HEK293 (cell line): ENCODE results near the gene GATA1.

Experiments used
- CTCF ChIA-PET: fragments of 350-600 bp; formaldehyde crosslinking; extraction: SDS; loops from one replicate; lab custom pipeline; 2021; ENCODE audit warnings: antibody characterized with exemption; lab: Yijun Ruan, JAX
- POLR2A ChIA-PET: fragments of 300-600 bp; formaldehyde crosslinking; extraction: SDS; loops from one replicate; lab custom pipeline; 2020; ENCODE audit warnings: antibody characterized with exemption, inconsistent platforms; lab: Yijun Ruan, JAX
- H3K27ac ChIP-seq: fragments of 200-500 bp; sonication (Bioruptor generic); 2 replicates; pipeline ENCODE4 v1.5.1; 2014; ENCODE audit warnings: low read depth, low read length, control low read depth, inconsistent platforms; ENCODE audit errors: extremely low read depth
- H3K36me3 ChIP-seq, 2 experiments: fragments of 200-500 bp in 1 of 2; sonication (Bioruptor generic) in 1 of 2; 1 replicate in 1 of 2; 2 replicates in 1 of 2; pipeline ENCODE4 v1.5.1; 2014 to 2017; ENCODE audit warnings: inconsistent platforms in 2 of 2, low read length in 2 of 2; ENCODE audit not compliant: control insufficient read depth in 2 of 2, insufficient read depth in 1 of 2
- H3K4me1 ChIP-seq: fragments of 200-500 bp; sonication (Bioruptor generic); 2 replicates; pipeline ENCODE4 v1.5.1; 2014; ENCODE audit warnings: mild to moderate bottlenecking, low read length, inconsistent platforms; ENCODE audit not compliant: control insufficient read depth, insufficient read depth
- H3K4me3 ChIP-seq: 2 replicates; pipeline ENCODE4 v1.5.1; 2011; ENCODE audit warnings: low read depth, mild to moderate bottlenecking, control low read depth, low read length, moderate library complexity
- H3K9me3 ChIP-seq: fragments of 200-500 bp; sonication (Bioruptor generic); 2 replicates; pipeline ENCODE4 v1.5.1; 2014; ENCODE audit warnings: low read depth, low read length, inconsistent platforms; ENCODE audit not compliant: control insufficient read depth, insufficient read depth
- BCL11B ChIP-seq: fragments of 450-650 bp; formaldehyde crosslinking; IDR thresholded peaks from 2 replicates; pipeline ENCODE4 v1.5.1; 2016; ENCODE audit warnings: low read depth, missing biosample characterization, missing genetic modification characterization
- BCL6B ChIP-seq: fragments of 450-650 bp; formaldehyde crosslinking; IDR thresholded peaks from 2 replicates; pipeline ENCODE4 v1.5.1; 2017; ENCODE audit warnings: missing biosample characterization, missing genetic modification characterization
- GLI2 ChIP-seq: fragments of 450-650 bp; formaldehyde crosslinking; IDR thresholded peaks from 2 replicates; pipeline ENCODE4; 2017; ENCODE audit warnings: missing biosample characterization, missing genetic modification characterization, low read depth, borderline replicate concordance
- GLIS2 ChIP-seq: fragments of 450-650 bp; formaldehyde crosslinking; IDR thresholded peaks from 2 replicates; pipeline ENCODE4 v1.5.1; 2016; ENCODE audit warnings: missing biosample characterization, missing genetic modification characterization
- KLF1 ChIP-seq: fragments of 450-650 bp; formaldehyde crosslinking; IDR thresholded peaks from 2 replicates; pipeline ENCODE4 v1.5.1; 2016; ENCODE audit warnings: missing biosample characterization, missing genetic modification characterization
- PRDM1 ChIP-seq: fragments of 450-650 bp; formaldehyde crosslinking; IDR thresholded peaks from 2 replicates; pipeline ENCODE4; 2016; ENCODE audit warnings: missing biosample characterization, missing genetic modification characterization
- RBAK ChIP-seq: fragments of 450-650 bp; formaldehyde crosslinking; IDR thresholded peaks from 2 replicates; pipeline ENCODE4 v1.5.1; 2016; ENCODE audit warnings: missing biosample characterization, missing genetic modification characterization
- SP2 ChIP-seq: fragments of 450-650 bp; formaldehyde crosslinking; IDR thresholded peaks from 2 replicates; pipeline ENCODE4 v1.5.1; 2016; ENCODE audit warnings: missing biosample characterization, missing genetic modification characterization
- ZBTB6 ChIP-seq: fragments of 450-650 bp; formaldehyde crosslinking; IDR thresholded peaks from 2 replicates; pipeline ENCODE4 v1.5.1; 2017; ENCODE audit warnings: missing biosample characterization, missing genetic modification characterization
- ZBTB7A ChIP-seq: fragments of 450-650 bp; formaldehyde crosslinking; IDR thresholded peaks from 2 replicates; pipeline ENCODE4 v1.5.1; 2016; ENCODE audit warnings: low read depth, missing biosample characterization, missing genetic modification characterization
- ZFHX2 ChIP-seq: fragments of 450-650 bp; formaldehyde crosslinking; conservative IDR thresholded peaks from 2 replicates; pipeline ENCODE4 v1.5.1; 2016; ENCODE audit warnings: missing biosample characterization, missing genetic modification characterization
- ZNF132 ChIP-seq: fragments of 450-650 bp; formaldehyde crosslinking; IDR thresholded peaks from 2 replicates; pipeline ENCODE4 v1.5.1; 2017; ENCODE audit warnings: missing biosample characterization, missing genetic modification characterization, borderline replicate concordance
- ZNF133 ChIP-seq: fragments of 450-650 bp; formaldehyde crosslinking; IDR thresholded peaks from 2 replicates; pipeline ENCODE4 v1.5.1; 2016; ENCODE audit warnings: missing biosample characterization, missing genetic modification characterization
- ZNF138 ChIP-seq: fragments of 450-650 bp; formaldehyde crosslinking; IDR thresholded peaks from 2 replicates; pipeline ENCODE4 v1.5.1; 2016; ENCODE audit warnings: missing biosample characterization, missing genetic modification characterization, borderline replicate concordance
- ZNF140 ChIP-seq: fragments of 450-650 bp; formaldehyde crosslinking; IDR thresholded peaks from 2 replicates; pipeline ENCODE4 v1.5.1; 2016; ENCODE audit warnings: missing biosample characterization, missing genetic modification characterization
- ZNF169 ChIP-seq: fragments of 450-650 bp; formaldehyde crosslinking; IDR thresholded peaks from 2 replicates; pipeline ENCODE4 v1.5.1; 2016; ENCODE audit warnings: missing biosample characterization, missing genetic modification characterization
- ZNF174 ChIP-seq: fragments of 450-650 bp; formaldehyde crosslinking; IDR thresholded peaks from 2 replicates; pipeline ENCODE4 v1.5.0; 2017; ENCODE audit warnings: missing biosample characterization, mild to moderate bottlenecking, missing genetic modification characterization
- ZNF184 ChIP-seq: fragments of 450-650 bp; IDR thresholded peaks from 2 replicates; pipeline ENCODE4 v1.5.1; 2018; ENCODE audit warnings: missing biosample characterization, mild to moderate bottlenecking, missing genetic modification characterization
- ZNF19 ChIP-seq: fragments of 450-650 bp; formaldehyde crosslinking; IDR thresholded peaks from 2 replicates; pipeline ENCODE4; 2016; ENCODE audit warnings: missing biosample characterization, missing genetic modification characterization, low read depth
- ZNF2 ChIP-seq: fragments of 450-650 bp; formaldehyde crosslinking; IDR thresholded peaks from 2 replicates; pipeline ENCODE4 v1.5.1; 2016; ENCODE audit warnings: missing biosample characterization, missing genetic modification characterization
- ZNF26 ChIP-seq: fragments of 450-650 bp; formaldehyde crosslinking; IDR thresholded peaks from 2 replicates; pipeline ENCODE4 v1.5.1; 2016; ENCODE audit warnings: missing biosample characterization, missing genetic modification characterization
- ZNF426 ChIP-seq: fragments of 450-650 bp; formaldehyde crosslinking; IDR thresholded peaks from 2 replicates; pipeline ENCODE4 v1.5.1; 2017; ENCODE audit warnings: missing biosample characterization, missing genetic modification characterization, mild to moderate bottlenecking, inconsistent platforms, moderate library complexity
- ZNF473 ChIP-seq: fragments of 450-650 bp; formaldehyde crosslinking; IDR thresholded peaks from 2 replicates; pipeline ENCODE4 v1.5.1; 2017; ENCODE audit warnings: missing biosample characterization, missing genetic modification characterization
- ZNF501 ChIP-seq: fragments of 450-650 bp; formaldehyde crosslinking; IDR thresholded peaks from 2 replicates; pipeline ENCODE4 v1.5.1; 2016; ENCODE audit warnings: missing biosample characterization, missing genetic modification characterization
- ZNF510 ChIP-seq: fragments of 450-650 bp; formaldehyde crosslinking; IDR thresholded peaks from 2 replicates; pipeline ENCODE4 v1.5.1; 2018; ENCODE audit warnings: mild to moderate bottlenecking, missing genetic modification characterization, missing biosample characterization; ENCODE audit not compliant: insufficient replicate concordance
- ZNF513 ChIP-seq: fragments of 450-650 bp; IDR thresholded peaks from 2 replicates; pipeline ENCODE4 v1.5.1; 2018; ENCODE audit warnings: missing biosample characterization, missing genetic modification characterization
- ZNF555 ChIP-seq: fragments of 450-650 bp; formaldehyde crosslinking; conservative IDR thresholded peaks from 2 replicates; pipeline ENCODE4 v1.5.1; 2017; ENCODE audit warnings: missing biosample characterization, mild to moderate bottlenecking, missing genetic modification characterization, inconsistent platforms
- ZNF558 ChIP-seq: fragments of 450-650 bp; formaldehyde crosslinking; IDR thresholded peaks from 2 replicates; pipeline ENCODE4 v1.5.1; 2016; ENCODE audit warnings: missing biosample characterization, missing genetic modification characterization
- ZNF677 ChIP-seq: fragments of 450-650 bp; IDR thresholded peaks from 2 replicates; pipeline ENCODE4 v1.5.0; 2018; ENCODE audit warnings: missing biosample characterization, mild to moderate bottlenecking, missing genetic modification characterization, moderate library complexity
- ZNF768 ChIP-seq: fragments of 450-650 bp; formaldehyde crosslinking; IDR thresholded peaks from 2 replicates; pipeline ENCODE4 v1.5.1; 2018; ENCODE audit warnings: missing biosample characterization, mild to moderate bottlenecking, missing genetic modification characterization
- ZNF777 ChIP-seq: fragments of 450-650 bp; formaldehyde crosslinking; IDR thresholded peaks from 2 replicates; pipeline ENCODE4 v1.5.1; 2017; ENCODE audit warnings: missing biosample characterization, missing genetic modification characterization, borderline replicate concordance
- ZSCAN4 ChIP-seq: fragments of 450-650 bp; formaldehyde crosslinking; IDR thresholded peaks from 2 replicates; pipeline ENCODE4 v1.5.1; 2017; ENCODE audit warnings: missing biosample characterization, missing genetic modification characterization

The GATA1 gene

GRCh38 chrX:48802089-48802904 is 15.9 kb downstream of the GATA1 start:
- ChIA-PET POLR2A (interaction anchor here (0.6 to 1.8 kb wide), 14 partner anchors 10 to 466 kb away, joined by 3 to 16 read pairs (median 4); partner anchors contain the start of genes OTUD5, PQBP1, SLC35A2 and TIMM17B), CTCF (interaction anchor here (0.7 kb wide), 1 partner anchor 91 kb away, joined by 6 read pairs; no protein-coding TSS in a partner anchor)
- Histone ChIP-seq H3K4me3 (peak overlapping the region; percentile 43), H3K36me3 (peaks cover 10 to 35% of the 10 kb centered on the region in 2 experiments; a peak in 2 of 3 replicates), H3K27ac (peak overlapping the region; percentile 78), H3K4me1 (peaks cover 4% of the 10 kb centered on the region; the same call in 1 of the 2 replicates), H3K9me3 (no peaks in the 10 kb centered on the region)
- TF ChIP-seq ZNF768 (tag by site-specific recombination), result no peak
- no peak for TF ChIP-seq ZNF558 (tag by site-specific recombination)
- TF ChIP-seq RBAK (tag by site-specific recombination), result no peak
- no peak for TF ChIP-seq ZNF138 (tag by site-specific recombination)
- no peak for TF ChIP-seq ZBTB6 (tag by site-specific recombination)
- peak; percentile 38; the same call in 1 of the 2 replicates for TF ChIP-seq GLIS2 (tag by site-specific recombination)
- TF ChIP-seq ZNF184 (tag by site-specific recombination), result no peak
- TF ChIP-seq ZNF174 (tag by site-specific recombination), result no peak
- TF ChIP-seq KLF1 (tag by site-specific recombination), result peak; percentile 76
- TF ChIP-seq ZSCAN4 (tag by site-specific recombination), result no peak
- no peak for TF ChIP-seq ZNF473
- TF ChIP-seq ZFHX2 (tag by site-specific recombination), result peak; percentile 80
- no peak for TF ChIP-seq ZNF426 (tag by site-specific recombination)
- 0 out of 2 replicates have a peak, but pooled peaks have one; percentile 32 for TF ChIP-seq BCL11B (tag by site-specific recombination)
- TF ChIP-seq GLI2 (tag by site-specific recombination), result no peak
- TF ChIP-seq ZNF19 (tag by site-specific recombination), result no peak
- no peak for TF ChIP-seq ZNF2 (tag by site-specific recombination)
- no peak for TF ChIP-seq ZNF133 (tag by site-specific recombination)
- TF ChIP-seq ZNF169 (tag by site-specific recombination), result no peak
- TF ChIP-seq ZNF26 (tag by site-specific recombination), result no peak
- TF ChIP-seq ZNF513 (tag by site-specific recombination), result no peak
- TF ChIP-seq ZNF140 (tag by site-specific recombination), result no peak
- no peak for TF ChIP-seq BCL6B
- no peak for TF ChIP-seq ZNF677 (tag by site-specific recombination)
- no peak for TF ChIP-seq ZNF510 (tag by site-specific recombination)
- no peak for TF ChIP-seq ZNF555 (tag by site-specific recombination)
- TF ChIP-seq PRDM1 (tag by site-specific recombination), result peak; percentile 71
- no peak for TF ChIP-seq ZNF132
- TF ChIP-seq ZNF777 (tag by site-specific recombination), result no peak
- TF ChIP-seq ZBTB7A (tag by site-specific recombination), result no peak
- TF ChIP-seq SP2 (tag by site-specific recombination), result peak; percentile 69
- TF ChIP-seq ZNF501 (tag by site-specific recombination), result no peak
